MM.1S (cell line): ENCODE measurements around the gene HDAC3.

Experiments
- CTCF ChIP-seq: fragments of 300-600 bp; sonication (generic); IDR thresholded peaks from 2 replicates; pipeline ENCODE4 v1.5.1; 2016; ENCODE audit warnings: antibody characterized with exemption, low read length, mixed read lengths
- EZH2 ChIP-seq: fragments of 300-600 bp; sonication (generic); optimal IDR thresholded peaks from 2 replicates; pipeline ENCODE3; 2017; ENCODE audit warnings: low read depth, mild to moderate bottlenecking, antibody characterized with exemption, low read length, mixed read lengths
- EZH2phosphoT487 ChIP-seq: fragments of 300-600 bp; sonication (generic); IDR thresholded peaks from 2 replicates; pipeline ENCODE4 v1.6.1; 2018; ENCODE audit warnings: antibody characterized with exemption, low read length

GRCh38 chr5:141634720-141635119, 1.9 kb downstream of the HDAC3 start:
- TF ChIP-seq EZH2phosphoT487 (no peak), CTCF (no peak), EZH2 (no peak)
